Neural cell (in vitro differentiated cells): Measurements from ENCODE around the gene DLG2. TPM values are rescaled to one million over a fixed set of nuclear protein-coding genes. Genes with fewer than 3 reads are reported as not detected.

Experiments
- H2AFZ ChIP-seq: fragments of 200-600, 300-800 bp; sonication (generic), shearing (Covaris generic); 2 replicates; pipeline ENCODE4 v1.6.0; 2014; ENCODE audit warnings: low read depth, mild to moderate bottlenecking, antibody characterized with exemption, low read length, moderate library complexity
- H3F3A ChIP-seq: fragments of 200-600 bp; shearing (Covaris generic); 2 replicates; pipeline ENCODE4 v1.6.1; 2016; ENCODE audit warnings: mild to moderate bottlenecking, moderate library complexity, mixed read lengths, antibody characterized with exemption, low read length; ENCODE audit not compliant: insufficient read depth, poor library complexity, severe bottlenecking
- H3K27ac ChIP-seq: fragments of 200-600, 300-800 bp; sonication (generic), shearing (Covaris generic); 2 replicates; pipeline ENCODE4 v1.5.1; 2014; ENCODE audit warnings: mild to moderate bottlenecking, low read length, moderate library complexity
- H3K27me3 ChIP-seq: fragments of 300-800, 200-600 bp; sonication (generic), shearing (Covaris generic); 2 replicates; pipeline ENCODE4 v1.6.0; 2014; ENCODE audit warnings: mild to moderate bottlenecking, low read depth, low read length, moderate library complexity; ENCODE audit not compliant: insufficient read depth
- H3K36me3 ChIP-seq: fragments of 300-800, 200-600 bp; sonication (generic), shearing (Covaris generic); 2 replicates; pipeline ENCODE4 v1.5.1; 2014; ENCODE audit warnings: mild to moderate bottlenecking, antibody characterized with exemption, low read length, moderate library complexity; ENCODE audit not compliant: insufficient read depth
- H3K4me2 ChIP-seq: fragments of 300-800, 200-600 bp; sonication (generic), shearing (Covaris generic); 2 replicates; pipeline ENCODE4 v1.6.0; 2014; ENCODE audit warnings: mild to moderate bottlenecking, low read length
- H3K4me3 ChIP-seq: fragments of 300-800, 200-600 bp; sonication (generic), shearing (Covaris generic); 2 replicates; pipeline ENCODE4 v1.5.1; 2014; ENCODE audit warnings: mild to moderate bottlenecking, low read length, moderate library complexity
- H3K79me2 ChIP-seq: fragments of 200-600 bp; shearing (Covaris generic); replicated peaks from 2 replicates; pipeline ENCODE4 v1.6.0; 2014; ENCODE audit warnings: mild to moderate bottlenecking, low read length, moderate library complexity; ENCODE audit not compliant: insufficient read depth
- H3K9ac ChIP-seq: fragments of 300-800, 200-600 bp; sonication (generic), shearing (Covaris generic); 2 replicates; pipeline ENCODE4 v1.6.1; 2016; ENCODE audit warnings: mild to moderate bottlenecking, low read length, mixed read lengths
- H3K9me2 ChIP-seq: fragments of 200-600 bp; shearing (Covaris generic); 2 replicates; pipeline ENCODE4 v1.6.1; 2016; ENCODE audit warnings: mild to moderate bottlenecking, low read length, mixed read lengths; ENCODE audit not compliant: insufficient read depth
- H3K9me3 ChIP-seq: fragments of 200-600, 300-800 bp; sonication (generic), shearing (Covaris generic); 2 replicates; pipeline ENCODE4 v1.6.1; 2016; ENCODE audit warnings: mild to moderate bottlenecking, mixed run types, low read length, moderate library complexity, mixed read lengths
- H4K20me1 ChIP-seq: fragments of 200-600 bp; shearing (Covaris generic); 2 replicates; pipeline ENCODE4 v1.6.1; 2016; ENCODE audit warnings: mild to moderate bottlenecking, mixed run types; ENCODE audit not compliant: insufficient read depth
- EP300 ChIP-seq: fragments of 450-650 bp; conservative IDR thresholded peaks from 2 replicates; pipeline ENCODE4 v1.6.1; 2014; ENCODE audit warnings: antibody characterized with exemption, mild to moderate bottlenecking, moderate library complexity; ENCODE audit not compliant: poor library complexity, severe bottlenecking
- EZH2 ChIP-seq: fragments of 200-600, 300-800 bp; shearing (Covaris generic), sonication (generic); IDR thresholded peaks from 2 replicates; pipeline ENCODE4 v1.6.1; 2014; ENCODE audit warnings: antibody characterized with exemption, low read length, borderline replicate concordance, mild to moderate bottlenecking; ENCODE audit not compliant: insufficient read depth, poor library complexity, severe bottlenecking
- MXI1 ChIP-seq: fragments of 450-650 bp; conservative IDR thresholded peaks from 2 replicates; pipeline ENCODE4 v1.6.1; 2014; ENCODE audit warnings: antibody characterized with exemption, mild to moderate bottlenecking; ENCODE audit not compliant: poor library complexity, severe bottlenecking
- POLR2AphosphoS5 ChIP-seq: IDR thresholded peaks from 2 replicates; pipeline ENCODE4 v1.6.1; 2012
- RAD21 ChIP-seq: fragments of 450-650 bp; conservative IDR thresholded peaks from 2 replicates; pipeline ENCODE4 v1.6.1; 2014; ENCODE audit warnings: antibody characterized with exemption, mild to moderate bottlenecking, moderate library complexity
- SMC3 ChIP-seq: fragments of 450-650 bp; conservative IDR thresholded peaks from 2 replicates; pipeline ENCODE4 v1.6.1; 2014; ENCODE audit warnings: antibody characterized with exemption, mild to moderate bottlenecking, moderate library complexity; ENCODE audit not compliant: poor library complexity
- TAF1 ChIP-seq: IDR thresholded peaks from 2 replicates; pipeline ENCODE4 v1.6.1; 2012; ENCODE audit warnings: low read depth
- polyA plus RNA-seq: library from polyadenylated mRNA; depleted of rRNA; stranded (reverse); fragments of >200 nt; gene quantifications from 2 replicates; pipeline ENCODE4 v1.2.3, GENCODE V29; 2014
- TF ChIP-seq, protein P1 (sequence below): fragments of 450-650 bp; IDR thresholded peaks from 2 replicates; pipeline ENCODE4 v1.5.1; 2014; ENCODE audit warnings: antibody characterized with exemption, mild to moderate bottlenecking, moderate library complexity; ENCODE audit not compliant: poor library complexity, severe bottlenecking
- TF ChIP-seq, protein P2 (sequence below): IDR thresholded peaks from 2 replicates; pipeline ENCODE4 v1.6.1; 2012; ENCODE audit warnings: borderline replicate concordance

The DLG2 gene
- polyA plus RNA-seq, 1 donor from 2014 or later: 179 TPM

DNA sequence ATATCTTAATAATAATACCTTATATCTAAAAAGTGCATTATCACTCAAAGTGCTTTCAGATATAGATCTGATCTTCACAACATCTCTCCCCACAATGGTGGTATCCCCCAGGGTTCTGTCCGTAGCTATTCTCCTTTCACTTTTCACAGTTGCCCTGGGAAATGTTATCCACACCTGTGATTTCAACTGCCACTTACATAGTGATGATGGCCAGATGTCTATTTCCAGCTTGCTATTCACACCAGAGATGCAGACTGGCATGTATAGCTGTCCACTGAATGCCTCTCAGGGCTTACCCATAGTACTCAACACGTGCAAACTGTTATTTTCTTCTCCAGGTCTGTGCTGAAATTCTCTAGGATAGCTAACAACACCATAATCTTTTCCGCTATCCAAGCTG, 724.7 kb downstream of the DLG2 start:
- Histone ChIP-seq H2AFZ (no peak overlapping the region), H3K36me3 (no peaks in the 10 kb centered on the region), H3K27me3 (no peaks in the 10 kb centered on the region), H3K4me2 (no peak overlapping the region), H3K4me3 (no peak overlapping the region), H3K9me2 (no peaks in the 10 kb centered on the region), H3F3A (no peaks in the 10 kb centered on the region), H3K79me2 (no peaks in the 10 kb centered on the region), H3K9me3 (no peaks in the 10 kb centered on the region), H3K27ac (no peak overlapping the region), H3K9ac (no peak overlapping the region), H4K20me1 (no peaks in the 10 kb centered on the region)
- TF ChIP-seq, protein P1, sequence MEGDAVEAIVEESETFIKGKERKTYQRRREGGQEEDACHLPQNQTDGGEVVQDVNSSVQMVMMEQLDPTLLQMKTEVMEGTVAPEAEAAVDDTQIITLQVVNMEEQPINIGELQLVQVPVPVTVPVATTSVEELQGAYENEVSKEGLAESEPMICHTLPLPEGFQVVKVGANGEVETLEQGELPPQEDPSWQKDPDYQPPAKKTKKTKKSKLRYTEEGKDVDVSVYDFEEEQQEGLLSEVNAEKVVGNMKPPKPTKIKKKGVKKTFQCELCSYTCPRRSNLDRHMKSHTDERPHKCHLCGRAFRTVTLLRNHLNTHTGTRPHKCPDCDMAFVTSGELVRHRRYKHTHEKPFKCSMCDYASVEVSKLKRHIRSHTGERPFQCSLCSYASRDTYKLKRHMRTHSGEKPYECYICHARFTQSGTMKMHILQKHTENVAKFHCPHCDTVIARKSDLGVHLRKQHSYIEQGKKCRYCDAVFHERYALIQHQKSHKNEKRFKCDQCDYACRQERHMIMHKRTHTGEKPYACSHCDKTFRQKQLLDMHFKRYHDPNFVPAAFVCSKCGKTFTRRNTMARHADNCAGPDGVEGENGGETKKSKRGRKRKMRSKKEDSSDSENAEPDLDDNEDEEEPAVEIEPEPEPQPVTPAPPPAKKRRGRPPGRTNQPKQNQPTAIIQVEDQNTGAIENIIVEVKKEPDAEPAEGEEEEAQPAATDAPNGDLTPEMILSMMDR: no peak
- TF ChIP-seq MXI1 (peak; percentile 29), EP300 (peak; percentile 81), POLR2AphosphoS5 (peak; percentile 97)
- TF ChIP-seq, protein P2, sequence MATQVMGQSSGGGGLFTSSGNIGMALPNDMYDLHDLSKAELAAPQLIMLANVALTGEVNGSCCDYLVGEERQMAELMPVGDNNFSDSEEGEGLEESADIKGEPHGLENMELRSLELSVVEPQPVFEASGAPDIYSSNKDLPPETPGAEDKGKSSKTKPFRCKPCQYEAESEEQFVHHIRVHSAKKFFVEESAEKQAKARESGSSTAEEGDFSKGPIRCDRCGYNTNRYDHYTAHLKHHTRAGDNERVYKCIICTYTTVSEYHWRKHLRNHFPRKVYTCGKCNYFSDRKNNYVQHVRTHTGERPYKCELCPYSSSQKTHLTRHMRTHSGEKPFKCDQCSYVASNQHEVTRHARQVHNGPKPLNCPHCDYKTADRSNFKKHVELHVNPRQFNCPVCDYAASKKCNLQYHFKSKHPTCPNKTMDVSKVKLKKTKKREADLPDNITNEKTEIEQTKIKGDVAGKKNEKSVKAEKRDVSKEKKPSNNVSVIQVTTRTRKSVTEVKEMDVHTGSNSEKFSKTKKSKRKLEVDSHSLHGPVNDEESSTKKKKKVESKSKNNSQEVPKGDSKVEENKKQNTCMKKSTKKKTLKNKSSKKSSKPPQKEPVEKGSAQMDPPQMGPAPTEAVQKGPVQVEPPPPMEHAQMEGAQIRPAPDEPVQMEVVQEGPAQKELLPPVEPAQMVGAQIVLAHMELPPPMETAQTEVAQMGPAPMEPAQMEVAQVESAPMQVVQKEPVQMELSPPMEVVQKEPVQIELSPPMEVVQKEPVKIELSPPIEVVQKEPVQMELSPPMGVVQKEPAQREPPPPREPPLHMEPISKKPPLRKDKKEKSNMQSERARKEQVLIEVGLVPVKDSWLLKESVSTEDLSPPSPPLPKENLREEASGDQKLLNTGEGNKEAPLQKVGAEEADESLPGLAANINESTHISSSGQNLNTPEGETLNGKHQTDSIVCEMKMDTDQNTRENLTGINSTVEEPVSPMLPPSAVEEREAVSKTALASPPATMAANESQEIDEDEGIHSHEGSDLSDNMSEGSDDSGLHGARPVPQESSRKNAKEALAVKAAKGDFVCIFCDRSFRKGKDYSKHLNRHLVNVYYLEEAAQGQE: peak; percentile 75

DNA sequence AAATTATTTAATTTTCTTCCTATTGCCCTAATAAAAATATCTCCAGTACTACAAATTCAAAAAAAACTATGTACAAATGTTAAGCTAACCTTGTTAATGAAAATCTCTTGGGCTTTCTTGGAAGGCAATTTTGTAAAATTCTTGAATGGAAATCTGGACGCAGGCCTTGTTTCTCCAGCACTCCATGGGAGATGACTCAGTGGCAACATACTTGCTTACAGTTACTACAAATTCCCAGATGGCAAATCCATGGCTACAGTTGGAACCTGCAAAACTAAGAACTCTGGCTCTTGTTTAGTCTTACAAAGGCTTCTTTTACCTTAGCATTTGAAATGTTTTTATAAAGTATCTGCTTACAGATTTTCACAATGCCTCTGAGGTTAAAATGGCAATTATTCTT, 725.2 kb downstream of the DLG2 start:
- H3K27ac ChIP-seq: no peak overlapping the region
- no peak overlapping the region for H3K4me3 ChIP-seq
- no peak overlapping the region for H2AFZ ChIP-seq
- no peaks in the 10 kb centered on the region for H3K27me3 ChIP-seq
- H4K20me1 ChIP-seq: no peaks in the 10 kb centered on the region
- no peaks in the 10 kb centered on the region for H3K9me2 ChIP-seq
- no peaks in the 10 kb centered on the region for H3K79me2 ChIP-seq
- H3K36me3 ChIP-seq: no peaks in the 10 kb centered on the region
- H3K9ac ChIP-seq: no peak overlapping the region
- TF ChIP-seq EP300 (no peak), RAD21 (no peak), MXI1 (no peak), SMC3 (no peak), EZH2 (no peak), TAF1 (no peak), POLR2AphosphoS5 (no peak)
- TF ChIP-seq, protein P2: no peak
- TF ChIP-seq, protein P1: no peak
- no peaks in the 10 kb centered on the region for H3F3A ChIP-seq
- H3K9me3 ChIP-seq: no peaks in the 10 kb centered on the region
- no peak overlapping the region for H3K4me2 ChIP-seq
